ENCODE results near the gene ADGRF1. TPM values are rescaled to one million over a fixed set of nuclear protein-coding genes. Genes with fewer than 3 reads are reported as not detected.

ADGRF1 gene
- total RNA-seq, 2 experiments from 2014 or later, result not detected

- Mint-ChIP-seq H3K9me3 (no peaks in the 10 kb centered on the region), H3K4me1 (no peaks in the 10 kb centered on the region), H3K27ac (no peak overlapping the region), H3K36me3 (no peaks in the 10 kb centered on the region), H3K4me3 (no peak overlapping the region), H3K27me3 (peaks cover 3% of the 10 kb centered on the region)
- POLR2A ChIA-PET, result no interaction called here
- DNase-seq (no peak), ATAC-seq (ENCODE audit: low read depth) (no peak)
Observed at GRCh38 chr6:47026679-47027078, 15.5 kb downstream of the ADGRF1 start.

GRCh38 chr6:47023573-47023972 is 18.6 kb downstream of the ADGRF1 start:
- no peak for DNase-seq
- no peak for ATAC-seq (ENCODE audit: low read depth)
- H3K4me3 Mint-ChIP-seq, result no peak overlapping the region
- H3K36me3 Mint-ChIP-seq, result no peaks in the 10 kb centered on the region
- H3K27me3 Mint-ChIP-seq, result peaks cover 3% of the 10 kb centered on the region
- no peaks in the 10 kb centered on the region for H3K9me3 Mint-ChIP-seq
- H3K27ac Mint-ChIP-seq, result no peak overlapping the region
- POLR2A ChIA-PET, result no interaction called here
- H3K4me1 Mint-ChIP-seq, result no peaks in the 10 kb centered on the region

- no peaks in the 10 kb centered on the region for H3K4me1 Mint-ChIP-seq
- no peak overlapping the region for H3K4me3 Mint-ChIP-seq
- ATAC-seq (ENCODE audit: low read depth) (no peak), DNase-seq (no peak)
- H3K27me3 Mint-ChIP-seq, result peaks cover 3% of the 10 kb centered on the region
- POLR2A ChIA-PET, result no interaction called here
- H3K36me3 Mint-ChIP-seq, result no peaks in the 10 kb centered on the region
- no peak overlapping the region for H3K27ac Mint-ChIP-seq
- H3K9me3 Mint-ChIP-seq, result no peaks in the 10 kb centered on the region
Observed at GRCh38 chr6:47022191-47022590, 19.9 kb downstream of the ADGRF1 start.

GRCh38 chr6:47019941-47020340 is 22.2 kb downstream of the ADGRF1 start:
- Mint-ChIP-seq H3K4me1 (no peaks in the 10 kb centered on the region), H3K36me3 (no peaks in the 10 kb centered on the region), H3K4me3 (no peak overlapping the region), H3K27me3 (peaks cover 3% of the 10 kb centered on the region), H3K27ac (no peak overlapping the region), H3K9me3 (no peaks in the 10 kb centered on the region)
- POLR2A ChIA-PET, result no interaction called here
- no peak for DNase-seq
- ATAC-seq (ENCODE audit: low read depth), result no peak

GRCh38 chr6:47016909-47017308 is 25.2 kb downstream of the ADGRF1 start:
- Mint-ChIP-seq H3K4me1 (no peaks in the 10 kb centered on the region), H3K36me3 (no peaks in the 10 kb centered on the region), H3K4me3 (no peak overlapping the region), H3K27me3 (peaks cover 1% of the 10 kb centered on the region), H3K27ac (no peak overlapping the region), H3K9me3 (peaks cover 1% of the 10 kb centered on the region)
- no peak for DNase-seq
- POLR2A ChIA-PET, result no interaction called here
- ATAC-seq (ENCODE audit: low read depth), result no peak

GRCh38 chr6:47016261-47016660 is 25.9 kb downstream of the ADGRF1 start:
- H3K36me3 Mint-ChIP-seq, result no peaks in the 10 kb centered on the region
- no peaks in the 10 kb centered on the region for H3K4me1 Mint-ChIP-seq
- peaks cover 1% of the 10 kb centered on the region for H3K9me3 Mint-ChIP-seq
- POLR2A ChIA-PET, result no interaction called here
- no peak overlapping the region for H3K27ac Mint-ChIP-seq
- H3K27me3 Mint-ChIP-seq, result peaks cover 1% of the 10 kb centered on the region
- ATAC-seq (ENCODE audit: low read depth), result no peak
- no peak for DNase-seq
- no peak overlapping the region for H3K4me3 Mint-ChIP-seq

GRCh38 chr6:47014401-47014800 is 27.7 kb downstream of the ADGRF1 start:
- H3K9me3 Mint-ChIP-seq, result peaks cover 1% of the 10 kb centered on the region
- no peaks in the 10 kb centered on the region for H3K4me1 Mint-ChIP-seq
- H3K27ac Mint-ChIP-seq, result no peak overlapping the region
- no peak for DNase-seq
- H3K27me3 Mint-ChIP-seq, result peaks cover 1% of the 10 kb centered on the region
- H3K36me3 Mint-ChIP-seq, result no peaks in the 10 kb centered on the region
- POLR2A ChIA-PET, result no interaction called here
- no peak for ATAC-seq (ENCODE audit: low read depth)
- H3K4me3 Mint-ChIP-seq, result no peak overlapping the region

- Mint-ChIP-seq H3K36me3 (no peaks in the 10 kb centered on the region), H3K4me3 (no peak overlapping the region), H3K27ac (no peak overlapping the region), H3K4me1 (no peaks in the 10 kb centered on the region), H3K9me3 (peaks cover 1% of the 10 kb centered on the region), H3K27me3 (peaks cover 1% of the 10 kb centered on the region)
- POLR2A ChIA-PET, result no interaction called here
- no peak for DNase-seq
- no peak for ATAC-seq (ENCODE audit: low read depth)
Observed at GRCh38 chr6:47009583-47009982, 32.5 kb downstream of the ADGRF1 start.

GRCh38 chr6:47008397-47008763 is 33.8 kb downstream of the ADGRF1 start:
- Mint-ChIP-seq H3K9me3 (no peaks in the 10 kb centered on the region), H3K27me3 (peaks cover 1% of the 10 kb centered on the region), H3K36me3 (no peaks in the 10 kb centered on the region), H3K27ac (no peak overlapping the region), H3K4me3 (no peak overlapping the region), H3K4me1 (no peaks in the 10 kb centered on the region)
- ATAC-seq (ENCODE audit: low read depth) (no peak), DNase-seq (no peak)
- POLR2A ChIA-PET, result no interaction called here

GRCh38 chr6:47007657-47008396 is 34.3 kb downstream of the ADGRF1 start:
- POLR2A ChIA-PET, result no interaction called here
- peaks cover 1% of the 10 kb centered on the region for H3K27me3 Mint-ChIP-seq
- no peaks in the 10 kb centered on the region for H3K9me3 Mint-ChIP-seq
- no peaks in the 10 kb centered on the region for H3K36me3 Mint-ChIP-seq
- no peak overlapping the region for H3K4me3 Mint-ChIP-seq
- DNase-seq (no peak), ATAC-seq (ENCODE audit: low read depth) (no peak)
- H3K27ac Mint-ChIP-seq, result no peak overlapping the region
- no peaks in the 10 kb centered on the region for H3K4me1 Mint-ChIP-seq

GRCh38 chr6:47005486-47005885 is 36.6 kb downstream of the ADGRF1 start:
- no peaks in the 10 kb centered on the region for H3K4me1 Mint-ChIP-seq
- ATAC-seq (ENCODE audit: low read depth) (no peak), DNase-seq (no peak)
- H3K27ac Mint-ChIP-seq, result no peak overlapping the region
- no peak overlapping the region for H3K4me3 Mint-ChIP-seq
- no peaks in the 10 kb centered on the region for H3K9me3 Mint-ChIP-seq
- POLR2A ChIA-PET, result no interaction called here
- no peaks in the 10 kb centered on the region for H3K36me3 Mint-ChIP-seq
- H3K27me3 Mint-ChIP-seq, result no peaks in the 10 kb centered on the region

GRCh38 chr6:47004463-47004862 is 37.7 kb downstream of the ADGRF1 start:
- no peak for DNase-seq
- H3K9me3 Mint-ChIP-seq, result no peaks in the 10 kb centered on the region
- POLR2A ChIA-PET, result no interaction called here

GRCh38 chr6:47000842-47001241 is 41.3 kb downstream of the ADGRF1 start:
- ATAC-seq (ENCODE audit: low read depth) (no peak), DNase-seq (no peak)
- Mint-ChIP-seq H3K4me3 (no peak overlapping the region), H3K9me3 (no peaks in the 10 kb centered on the region), H3K27me3 (peaks cover 2% of the 10 kb centered on the region), H3K36me3 (no peaks in the 10 kb centered on the region), H3K4me1 (no peaks in the 10 kb centered on the region), H3K27ac (no peak overlapping the region)
- POLR2A ChIA-PET, result no interaction called here

More at GRCh38 chr6:47004463-47004862, 37.7 kb downstream of the ADGRF1 start:
- ATAC-seq (ENCODE audit: low read depth), result no peak
- H3K27me3 Mint-ChIP-seq, result no peaks in the 10 kb centered on the region
- no peaks in the 10 kb centered on the region for H3K4me1 Mint-ChIP-seq
- H3K27ac Mint-ChIP-seq, result no peak overlapping the region
- no peaks in the 10 kb centered on the region for H3K36me3 Mint-ChIP-seq
- no peak overlapping the region for H3K4me3 Mint-ChIP-seq

- Mint-ChIP-seq H3K36me3 (no peaks in the 10 kb centered on the region), H3K27ac (no peak overlapping the region), H3K4me1 (no peaks in the 10 kb centered on the region), H3K9me3 (no peaks in the 10 kb centered on the region), H3K27me3 (peaks cover 6% of the 10 kb centered on the region), H3K4me3 (no peak overlapping the region)
- no peak for DNase-seq
- POLR2A ChIA-PET, result no interaction called here
- ATAC-seq (ENCODE audit: low read depth), result no peak
Observed at GRCh38 chr6:46998436-46999017, 43.6 kb downstream of the ADGRF1 start.

Data from activated naive CD8-positive, alpha-beta T cell treated with anti-CD3 and anti-CD28 coated beads, Interleukin-2, amount 10 ng/mL, durations not matched to agents 7 days and 5 days (primary cell).